LNCaP clone FGC (cell line): ENCODE data around the gene ATP2C2.
"Not testable (repeated sequence)": the region's sequence is repeated elsewhere in the genome, so short reads cannot be mapped to it uniquely, and the experiment has no call there.

ENCODE experiments used
- DNase-seq: peaks from one replicate; pipeline ENCODE4 v3.0.0-alpha.2; 2011; ENCODE audit warnings: low read depth
- H3K4me3 ChIP-seq: 2 replicates; pipeline ENCODE4 v1.5.1; 2011; ENCODE audit warnings: mild to moderate bottlenecking, low read depth, low read length, control low read depth
- CTCF ChIP-seq: IDR thresholded peaks from 2 replicates; pipeline ENCODE4 v1.5.1; 2012; ENCODE audit warnings: mild to moderate bottlenecking; ENCODE audit not compliant: control insufficient read depth, insufficient read depth; ENCODE audit errors: extremely low read depth

The ATP2C2 gene

GRCh38 chr16:84383106-84383505 is 14.8 kb downstream of the ATP2C2 start:
- no peak for DNase-seq
- H3K4me3 ChIP-seq = no peak overlapping the region
- no peak for TF ChIP-seq CTCF

GRCh38 chr16:84386047-84386446 is 17.7 kb downstream of the ATP2C2 start:
- TF ChIP-seq CTCF = no peak
- DNase-seq = no peak
- H3K4me3 ChIP-seq = no peak overlapping the region

GRCh38 chr16:84387021-84387420 is 18.7 kb downstream of the ATP2C2 start:
- no peak for DNase-seq
- no peak overlapping the region for H3K4me3 ChIP-seq
- no peak for TF ChIP-seq CTCF

GRCh38 chr16:84390131-84390785 is 21.9 kb downstream of the ATP2C2 start:
- H3K4me3 ChIP-seq = no peak overlapping the region
- DNase-seq = no peak
- TF ChIP-seq CTCF = no peak

GRCh38 chr16:84391151-84392030 is 23.1 kb downstream of the ATP2C2 start:
- DNase-seq = no peak
- no peak for TF ChIP-seq CTCF
- no peak overlapping the region for H3K4me3 ChIP-seq

- no peak for TF ChIP-seq CTCF
- no peak overlapping the region for H3K4me3 ChIP-seq
- no peak for DNase-seq
These were observed 23.7 kb downstream of the ATP2C2 start for GRCh38 chr16:84392031-84392360.

- DNase-seq, H3K4me3 ChIP-seq: not testable (repeated sequence)
These were observed 27.7 kb downstream of the ATP2C2 start for GRCh38 chr16:84396082-84396481.
